HAP-1 (cell line): ENCODE measurements around the gene OGA.

Source experiments
- DNase-seq, 2 experiments: peaks; one replicate each; pipeline ENCODE4 v3.0.0-alpha.2; 2016 to 2020; ENCODE audit warnings: low spot score in 2 of 2
- H3K27me3 ChIP-seq: fragments of 250-450 bp; sonication (Bioruptor Pico); 2 replicates; pipeline ENCODE4 v1.5.1; 2020; ENCODE audit warnings: low read depth, mild to moderate bottlenecking, moderate library complexity
- H3K36me3 ChIP-seq: fragments of 250-450 bp; sonication (Bioruptor Pico); replicated peaks from 2 replicates; pipeline ENCODE4 v1.5.1; 2020; ENCODE audit warnings: mild to moderate bottlenecking
- H3K4me1 ChIP-seq: fragments of 250-450 bp; sonication (Bioruptor Pico); 2 replicates; pipeline ENCODE4 v1.5.1; 2020; ENCODE audit warnings: mild to moderate bottlenecking
- H3K4me3 ChIP-seq: fragments of 250-450 bp; sonication (Bioruptor Pico); 2 replicates; pipeline ENCODE4 v1.5.1; 2020; ENCODE audit warnings: mild to moderate bottlenecking, moderate library complexity
- H3K9me3 ChIP-seq: fragments of 250-450 bp; sonication (Bioruptor Pico); 2 replicates; pipeline ENCODE4 v1.5.1; 2020; ENCODE audit warnings: mild to moderate bottlenecking, moderate library complexity
- in situ Hi-C: fragments of 300-500 bp; cut with MboI; formaldehyde crosslinking; loops from 3 replicates; pipeline ENCODE4 v1.14.3; 2020; ENCODE audit warnings: low sequenced_read_pairs, inconsistent platforms, mixed read lengths

Gene OGA

DNA sequence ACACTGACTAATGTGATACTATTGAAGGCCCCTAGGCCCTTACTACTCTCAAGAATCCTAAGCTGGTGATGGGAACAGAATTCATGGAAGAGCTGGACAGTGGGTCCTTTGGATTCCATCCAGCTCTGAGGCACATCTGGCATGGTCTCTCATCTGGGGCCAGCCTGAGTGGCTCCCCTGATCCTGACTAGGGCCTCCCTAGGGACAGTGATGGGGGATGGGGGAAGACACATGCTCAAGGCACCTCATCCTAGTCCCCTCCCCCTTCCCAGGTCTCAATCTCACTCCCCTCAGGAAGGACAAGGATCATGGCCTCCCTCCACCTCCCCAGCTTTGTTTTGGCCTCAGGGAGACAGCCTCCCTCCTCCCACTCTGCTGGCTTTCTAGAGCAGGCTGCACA is 23.6 kb upstream of the OGA start:
- H3K27me3 ChIP-seq: no peaks in the 10 kb centered on the region
- H3K36me3 ChIP-seq: no peaks in the 10 kb centered on the region; the same call in 1 of the 2 replicates
- no peak overlapping the region for H3K4me3 ChIP-seq
- in situ Hi-C loops: no loop called here
- peaks cover 3% of the 10 kb centered on the region; the same call in 1 of the 2 replicates for H3K4me1 ChIP-seq
- no peak for DNase-seq
- no peaks in the 10 kb centered on the region for H3K9me3 ChIP-seq

- H3K4me3 ChIP-seq: peak overlapping the region; percentile 21
- H3K9me3 ChIP-seq: no peaks in the 10 kb centered on the region
- DNase-seq: peak; percentile 79 to 89
- in situ Hi-C loops: no loop called here
- no peaks in the 10 kb centered on the region; the same call in 1 of the 2 replicates for H3K36me3 ChIP-seq
- no peaks in the 10 kb centered on the region for H3K27me3 ChIP-seq
- peaks cover 3% of the 10 kb centered on the region; the same call in 1 of the 2 replicates for H3K4me1 ChIP-seq
These were observed 22.7 kb upstream of the OGA start for GRCh38 chr10:101840741-101841453.

DNA sequence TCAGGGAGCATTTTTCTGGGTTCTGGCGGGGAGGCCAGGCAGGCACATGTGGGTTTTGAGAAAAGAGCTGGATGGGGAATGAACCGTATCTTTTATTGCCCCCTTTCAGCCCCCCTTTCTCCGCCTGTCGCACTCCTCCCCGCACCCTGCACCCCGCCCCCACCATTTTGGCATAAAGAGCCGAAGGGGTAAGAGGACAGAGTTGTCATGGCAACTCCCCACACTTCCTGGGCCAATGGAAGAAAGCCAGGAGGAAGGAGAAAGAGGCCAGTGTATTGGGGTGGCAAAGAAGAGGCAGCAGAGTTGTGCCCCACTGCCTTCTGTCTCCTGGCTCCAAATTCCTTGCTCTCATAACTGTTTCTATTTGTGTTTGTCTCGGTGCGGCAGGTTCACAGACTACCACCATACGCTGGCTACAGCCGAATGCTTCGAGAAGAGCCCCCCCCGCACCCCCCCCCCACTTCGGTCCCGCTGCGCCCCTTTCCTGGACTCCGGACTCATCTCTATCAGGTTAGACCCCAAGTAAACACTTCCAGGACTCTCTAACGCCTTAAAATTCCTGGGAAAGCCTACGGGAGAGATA is 21.9 kb upstream of the OGA start:
- in situ Hi-C loops: no loop called here
- Histone ChIP-seq H3K4me1 (peaks cover 3% of the 10 kb centered on the region; the same call in 1 of the 2 replicates), H3K36me3 (no peaks in the 10 kb centered on the region; the same call in 1 of the 2 replicates), H3K4me3 (no peak overlapping the region), H3K9me3 (no peaks in the 10 kb centered on the region), H3K27me3 (no peaks in the 10 kb centered on the region)
- no peak for DNase-seq

DNA sequence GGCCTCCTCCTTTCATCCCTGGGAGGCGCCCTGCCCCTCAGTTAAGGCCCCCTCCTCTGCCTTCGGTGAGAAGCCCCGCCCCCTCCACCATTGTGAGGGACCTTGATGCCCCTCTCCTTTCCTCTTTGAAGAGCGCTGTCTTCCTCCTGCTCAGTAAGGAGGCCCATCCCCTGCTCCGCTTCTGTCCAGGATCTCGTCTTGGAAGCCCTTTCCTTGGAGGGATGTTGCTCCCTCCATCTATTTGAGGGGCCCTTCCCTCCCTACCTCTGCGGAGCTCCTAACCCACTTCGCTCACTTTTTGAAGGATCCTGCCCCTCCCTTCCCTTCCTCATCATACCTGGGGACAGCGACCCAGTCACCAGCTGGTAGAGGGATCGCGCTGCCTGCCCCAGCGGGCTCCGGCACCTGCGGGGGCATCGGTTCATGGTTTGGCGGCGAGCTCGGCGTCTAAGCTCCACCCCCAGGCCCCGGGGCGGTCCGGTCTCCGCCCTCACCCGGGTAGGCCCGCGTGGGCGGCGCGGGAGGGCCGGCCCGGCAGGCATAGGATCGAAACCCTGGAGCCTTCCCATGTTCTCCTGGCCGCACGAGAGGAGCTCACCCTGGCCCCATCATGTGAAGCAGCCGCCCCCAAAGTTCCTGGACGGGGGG is 21.3 kb upstream of the OGA start:
- Histone ChIP-seq H3K4me3 (no peak overlapping the region), H3K27me3 (no peaks in the 10 kb centered on the region), H3K9me3 (no peaks in the 10 kb centered on the region), H3K4me1 (peaks cover 3% of the 10 kb centered on the region; the same call in 1 of the 2 replicates), H3K36me3 (no peaks in the 10 kb centered on the region; the same call in 1 of the 2 replicates)
- DNase-seq: no peak
- in situ Hi-C loops: loop anchor here (5.0 kb wide), 1 partner anchor 173 kb away; no protein-coding TSS in a partner anchor

GRCh38 chr10:101839002-101839401 is 20.8 kb upstream of the OGA start:
- Histone ChIP-seq H3K9me3 (no peaks in the 10 kb centered on the region), H3K4me3 (no peak overlapping the region), H3K4me1 (peaks cover 3% of the 10 kb centered on the region; the same call in 1 of the 2 replicates), H3K36me3 (no peaks in the 10 kb centered on the region), H3K27me3 (no peaks in the 10 kb centered on the region)
- in situ Hi-C loops: loop anchor here (5.0 kb wide), 1 partner anchor 173 kb away; no protein-coding TSS in a partner anchor
- DNase-seq: no peak

DNA sequence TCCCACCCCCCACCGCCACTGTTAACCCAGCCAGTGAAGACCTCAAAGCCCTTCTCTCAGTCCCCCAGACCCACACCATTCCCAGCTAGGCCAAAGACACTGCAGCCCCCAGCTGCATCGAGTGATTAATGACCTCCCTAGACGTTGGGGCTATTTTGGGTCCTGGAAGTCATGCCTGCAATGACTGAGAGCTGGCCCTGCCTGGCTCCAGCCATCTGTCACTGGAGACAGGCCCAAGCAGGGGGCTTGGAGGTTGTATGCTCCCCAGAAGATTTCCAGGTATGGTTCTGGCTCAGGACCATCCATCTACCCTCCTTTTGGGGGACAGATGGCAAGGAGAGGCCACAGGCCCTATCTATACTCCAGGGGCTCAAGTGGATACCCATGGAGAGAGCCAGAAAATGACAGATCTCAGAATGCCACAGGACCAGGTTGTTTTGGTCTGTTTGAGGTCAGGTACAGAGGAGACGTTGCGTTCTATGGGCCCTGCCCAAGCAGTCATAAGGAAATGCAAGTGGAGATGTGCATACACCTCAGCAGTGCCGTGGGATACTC is 20.2 kb upstream of the OGA start:
- Histone ChIP-seq H3K36me3 (no peaks in the 10 kb centered on the region), H3K4me3 (no peak overlapping the region), H3K27me3 (no peaks in the 10 kb centered on the region), H3K4me1 (peaks cover 3% of the 10 kb centered on the region; the same call in 1 of the 2 replicates), H3K9me3 (no peaks in the 10 kb centered on the region)
- DNase-seq: no peak
- in situ Hi-C loops: loop anchor here (5.0 kb wide), 1 partner anchor 174 kb away; no protein-coding TSS in a partner anchor

DNA sequence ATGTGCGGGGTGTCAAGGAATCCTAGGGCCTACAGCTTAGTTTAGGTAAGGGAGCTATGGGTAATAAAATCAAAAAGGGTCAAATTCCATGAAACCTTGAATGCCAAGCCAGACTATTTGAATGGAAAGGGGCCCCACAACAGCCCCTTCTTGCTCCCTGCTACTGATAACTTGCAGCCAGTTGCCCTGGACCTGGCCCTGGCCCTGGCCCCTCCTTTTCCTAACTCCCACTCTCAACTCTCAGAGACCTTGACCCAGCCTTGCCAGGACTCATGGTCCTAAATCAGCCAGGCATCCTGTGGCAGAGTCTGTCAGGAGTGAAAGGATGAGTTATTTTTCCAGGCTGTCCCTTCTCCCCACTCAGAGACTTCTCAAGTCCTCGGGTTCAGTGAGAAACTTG is 19.5 kb upstream of the OGA start:
- Histone ChIP-seq H3K4me1 (peaks cover 3% of the 10 kb centered on the region; the same call in 1 of the 2 replicates), H3K9me3 (no peaks in the 10 kb centered on the region), H3K4me3 (no peak overlapping the region), H3K27me3 (no peaks in the 10 kb centered on the region), H3K36me3 (no peaks in the 10 kb centered on the region)
- DNase-seq: no peak
- in situ Hi-C loops: loop anchor here (5.0 kb wide), 1 partner anchor 175 kb away; no protein-coding TSS in a partner anchor

GRCh38 chr10:101835362-101835761 is 17.1 kb upstream of the OGA start:
- no peaks in the 10 kb centered on the region for H3K36me3 ChIP-seq
- DNase-seq: no peak
- peaks cover 5% of the 10 kb centered on the region for H3K4me1 ChIP-seq
- H3K4me3 ChIP-seq: no peak overlapping the region
- no peaks in the 10 kb centered on the region for H3K9me3 ChIP-seq
- H3K27me3 ChIP-seq: no peaks in the 10 kb centered on the region
- in situ Hi-C loops: loop anchor here (5.0 kb wide), 1 partner anchor 177 kb away; no protein-coding TSS in a partner anchor

DNA sequence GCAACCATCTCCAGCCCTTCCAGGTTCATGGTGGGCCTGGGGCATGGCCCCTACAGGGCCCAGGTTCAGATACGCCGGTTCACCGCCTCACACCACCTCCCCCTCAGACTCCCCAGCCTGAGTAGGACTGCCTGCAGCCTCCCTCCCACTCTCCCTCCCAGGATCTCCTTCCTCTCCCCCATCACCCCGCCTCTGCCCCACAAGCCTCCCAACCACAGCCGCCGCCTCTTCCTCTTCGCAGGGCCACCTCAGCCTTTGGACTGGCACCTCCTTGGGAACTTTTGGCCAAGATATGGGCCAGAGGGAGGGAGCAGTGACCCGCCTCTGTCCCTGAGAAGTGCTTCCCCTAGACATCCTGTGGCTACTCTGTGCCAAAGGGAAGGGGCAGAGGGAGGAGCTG is 16.1 kb upstream of the OGA start:
- H3K4me1 ChIP-seq: peaks cover 5% of the 10 kb centered on the region

DNA sequence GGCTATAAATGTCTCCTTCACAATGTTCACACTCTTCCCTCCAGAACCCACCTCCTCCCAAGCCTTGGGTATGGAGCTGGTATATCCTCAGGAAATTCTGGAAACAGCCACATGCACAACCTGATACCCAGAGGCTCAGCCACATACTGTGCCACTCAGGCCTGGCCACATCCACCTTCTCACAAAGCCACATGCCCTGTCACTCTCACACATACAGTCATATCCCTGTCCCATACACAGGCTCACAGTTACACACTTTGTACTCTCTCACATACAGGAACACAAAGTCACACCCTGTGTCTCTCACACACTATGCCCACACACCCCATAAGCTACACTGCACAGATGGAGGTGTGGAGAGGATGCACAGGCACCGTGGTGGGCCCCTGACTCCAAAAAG is 15.2 kb upstream of the OGA start:
- in situ Hi-C loops: no loop called here
- no peaks in the 10 kb centered on the region for H3K36me3 ChIP-seq
- no peaks in the 10 kb centered on the region for H3K9me3 ChIP-seq
- peaks cover 5% of the 10 kb centered on the region for H3K4me1 ChIP-seq
- DNase-seq: no peak
- H3K27me3 ChIP-seq: no peaks in the 10 kb centered on the region
- no peak overlapping the region for H3K4me3 ChIP-seq

More for the DNA sequence above, 16.1 kb upstream of the OGA start:
- Histone ChIP-seq H3K9me3 (no peaks in the 10 kb centered on the region), H3K36me3 (no peaks in the 10 kb centered on the region), H3K27me3 (no peaks in the 10 kb centered on the region), H3K4me3 (no peak overlapping the region)
- in situ Hi-C loops: no loop called here
- DNase-seq: no peak

- in situ Hi-C loops: no loop called here
- Histone ChIP-seq H3K4me3 (no peak overlapping the region), H3K36me3 (no peaks in the 10 kb centered on the region), H3K9me3 (no peaks in the 10 kb centered on the region), H3K4me1 (peaks cover 5% of the 10 kb centered on the region), H3K27me3 (no peaks in the 10 kb centered on the region)
- DNase-seq: no peak
These were observed 14.1 kb upstream of the OGA start for GRCh38 chr10:101832325-101832771.

- H3K27me3 ChIP-seq: no peaks in the 10 kb centered on the region
- no peak for DNase-seq
- in situ Hi-C loops: no loop called here
- peak overlapping the region; percentile 33 for H3K4me3 ChIP-seq
- no peaks in the 10 kb centered on the region for H3K9me3 ChIP-seq
- no peaks in the 10 kb centered on the region for H3K36me3 ChIP-seq
- peaks cover 5% of the 10 kb centered on the region for H3K4me1 ChIP-seq
These were observed 13.0 kb upstream of the OGA start for GRCh38 chr10:101831169-101831811.
